NCI-H2196 treated with DMSO at 0.1 percent for 48 hours (cell line): ENCODE data around the gene NT5C1B.

Experiments
- DNase-seq: peaks from one replicate; lab custom pipeline; 2025; ENCODE audit not compliant: unreplicated experiment; lab: John Stamatoyannopoulos, UW

NT5C1B gene

DNA sequence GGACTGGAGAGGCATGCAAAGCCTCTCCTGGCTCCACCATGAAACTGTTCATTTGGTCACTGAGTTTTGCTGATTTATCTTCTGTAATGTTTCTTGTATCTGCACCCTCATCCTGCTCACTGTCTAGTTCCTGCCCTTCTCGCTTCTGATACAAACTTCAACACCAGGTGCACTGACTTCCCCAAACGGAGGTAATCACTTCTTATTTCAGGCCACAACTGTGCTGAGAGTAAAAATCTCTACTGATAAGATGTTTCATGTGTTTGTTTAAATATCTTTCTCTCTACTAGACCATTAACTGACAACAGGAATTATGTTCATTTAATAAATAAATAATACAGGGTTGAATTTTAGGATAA lies 10.9 kb upstream of the NT5C1B start:
- DNase-seq: no peak

DNA sequence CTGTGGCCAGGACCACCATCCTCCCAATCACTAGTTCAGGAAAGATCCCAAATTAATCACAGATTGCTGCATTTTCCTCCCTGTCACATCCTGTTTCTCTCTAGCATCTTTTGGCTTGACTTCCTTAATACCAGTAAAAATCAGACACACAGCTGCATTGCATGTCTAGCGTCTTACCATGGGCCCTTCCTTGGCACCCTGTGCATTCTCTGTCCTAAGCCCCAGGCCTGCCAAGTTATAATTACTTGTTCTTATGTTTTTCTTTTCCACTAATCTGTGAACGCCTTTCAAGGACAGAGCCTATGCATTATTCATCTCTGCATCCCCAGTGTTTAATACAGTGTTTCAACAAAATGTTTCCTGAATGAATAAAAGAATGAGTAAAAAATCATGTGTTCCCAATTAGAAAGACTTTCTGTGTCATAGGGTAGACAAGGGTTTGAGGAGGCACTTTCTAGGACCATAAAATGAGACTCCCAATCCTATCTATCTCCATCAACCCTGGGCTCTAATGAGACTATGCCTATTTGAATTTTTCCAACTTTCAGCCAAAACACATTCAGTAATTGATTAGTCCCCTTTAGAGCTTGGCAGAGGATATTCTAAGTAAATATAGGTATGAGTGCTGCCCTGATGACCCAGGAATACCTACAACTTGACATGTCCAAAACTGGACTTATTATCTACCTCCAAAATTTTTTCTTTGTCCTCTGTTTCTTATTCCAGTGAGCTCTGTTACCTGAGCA lies 10.3 kb upstream of the NT5C1B start:
- DNase-seq: no peak

DNA sequence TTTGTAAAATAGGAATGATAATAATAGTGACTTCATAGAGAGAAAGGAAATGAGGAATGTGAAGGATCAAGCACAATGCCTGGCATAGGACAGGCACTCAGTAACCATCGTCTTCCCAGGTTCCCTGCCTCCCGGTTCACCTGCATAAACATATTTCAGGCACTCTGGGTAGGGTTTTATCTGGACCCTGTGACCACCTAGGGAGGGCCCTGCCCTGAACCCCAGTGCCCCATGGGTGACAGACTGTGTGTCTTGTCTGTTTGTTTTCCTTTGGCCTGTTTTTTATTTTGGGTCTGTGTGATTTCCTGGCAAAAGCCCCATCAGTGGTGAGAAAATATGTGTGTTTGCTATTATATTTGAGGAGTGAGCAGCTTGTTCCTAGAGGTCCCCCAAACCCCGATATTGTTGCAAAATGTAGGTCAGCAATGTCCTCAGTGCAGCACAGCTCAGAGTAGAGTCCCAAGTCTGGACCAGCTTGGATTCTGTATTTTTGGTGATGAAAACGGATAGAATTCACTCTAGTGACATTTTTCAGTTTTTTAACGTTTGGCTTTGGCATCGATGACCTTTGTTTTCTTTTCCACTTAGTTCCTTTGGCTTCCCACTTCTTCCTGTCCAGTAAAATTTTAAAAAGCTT lies 9.6 kb upstream of the NT5C1B start:
- DNase-seq: no peak

DNA sequence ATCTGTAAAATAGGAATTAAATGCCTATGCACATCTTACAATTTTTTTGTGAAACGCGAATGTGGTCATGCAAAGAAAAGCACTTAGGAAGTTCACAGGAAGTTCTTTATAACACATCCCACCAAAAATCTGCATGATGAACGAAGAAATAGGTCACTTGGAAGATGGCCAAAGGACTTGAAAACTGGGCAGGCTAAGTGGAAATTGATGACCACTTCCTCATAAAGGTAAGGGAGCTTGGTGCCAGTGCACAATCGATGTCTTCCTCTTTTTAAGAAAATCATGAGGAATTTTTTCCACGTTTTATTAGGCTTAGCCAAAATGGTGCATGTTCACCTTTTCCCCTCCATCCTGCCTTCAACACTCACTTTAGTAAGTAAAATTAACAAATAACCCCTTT lies 8.2 kb upstream of the NT5C1B start:
- no peak for DNase-seq

DNA sequence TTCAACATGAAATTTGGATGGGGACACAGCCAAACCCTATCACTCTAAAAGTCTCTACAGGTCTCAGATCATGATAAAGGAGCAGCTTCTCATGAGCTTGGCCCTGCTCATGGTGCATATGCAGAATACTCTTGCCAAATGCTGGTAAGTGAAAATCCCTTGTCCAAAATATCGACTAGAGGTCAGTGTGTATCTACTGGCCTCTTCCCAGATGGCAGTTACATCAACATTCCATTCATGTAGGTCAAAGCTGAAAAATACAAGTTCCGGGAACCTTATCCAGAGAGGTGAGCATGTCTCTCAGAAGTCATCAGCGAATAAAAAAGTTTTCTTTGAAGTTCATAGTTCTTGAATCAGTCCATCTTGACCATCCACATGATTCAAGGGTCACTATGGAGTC lies 7.6 kb upstream of the NT5C1B start:
- no peak for DNase-seq

DNA sequence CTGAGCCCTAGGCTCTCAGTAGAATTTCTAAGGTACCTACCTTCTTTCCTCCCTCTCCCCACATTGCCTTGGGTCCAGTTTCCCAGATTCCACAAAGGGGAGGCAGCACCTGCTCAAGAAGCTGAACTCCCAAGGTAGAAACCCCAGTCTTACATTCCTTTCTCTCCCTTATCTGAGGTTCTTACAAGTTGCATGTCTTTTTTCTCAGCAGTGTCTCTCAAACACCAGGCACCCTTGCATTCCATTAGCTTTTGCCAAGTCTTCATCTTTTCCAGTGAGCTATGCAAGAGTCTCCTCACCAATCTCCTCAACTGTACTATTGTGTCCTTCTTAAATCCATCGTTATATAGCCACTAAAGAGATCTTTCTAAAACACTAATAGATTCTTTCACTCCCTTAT lies 4.1 kb upstream of the NT5C1B start:
- no peak for DNase-seq

DNA sequence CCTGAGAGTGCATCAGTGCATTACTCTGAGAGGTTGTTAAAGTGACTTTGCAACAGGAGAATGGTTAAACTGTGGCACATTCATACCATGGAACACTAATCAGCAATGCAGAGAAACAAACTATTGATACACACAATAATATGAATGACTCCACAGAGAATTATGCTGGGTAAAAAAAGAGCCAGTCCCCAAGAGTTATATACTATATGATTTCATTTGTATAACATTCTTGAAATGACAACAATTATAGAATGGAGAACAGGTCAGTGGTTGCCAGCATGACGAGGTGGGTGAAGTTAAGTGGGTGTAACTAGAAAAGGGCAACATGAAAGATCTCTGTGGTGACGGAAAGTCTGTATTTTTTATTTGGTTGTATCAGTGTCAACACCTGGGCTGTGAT lies 3.0 kb upstream of the NT5C1B start:
- DNase-seq: no peak

DNA sequence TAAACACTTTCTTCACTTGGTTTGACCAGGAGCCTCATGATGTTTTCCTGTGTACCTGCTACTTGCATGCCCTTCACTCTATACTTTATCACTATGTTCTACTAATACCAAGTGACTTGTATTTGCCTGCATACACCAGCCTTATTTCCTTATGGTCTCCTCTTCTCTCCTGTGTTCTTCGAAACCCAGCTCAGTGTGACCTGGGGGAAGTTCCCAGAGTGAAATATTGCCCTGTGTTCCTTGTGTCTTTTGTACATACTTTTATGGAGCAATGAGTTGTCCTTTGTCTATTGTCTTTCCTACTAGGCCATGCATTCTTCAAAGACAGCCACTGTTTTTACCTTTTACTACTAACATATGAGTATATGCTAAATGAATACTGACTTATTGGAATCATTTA lies 567 bp downstream of the NT5C1B start:
- no peak for DNase-seq

DNA sequence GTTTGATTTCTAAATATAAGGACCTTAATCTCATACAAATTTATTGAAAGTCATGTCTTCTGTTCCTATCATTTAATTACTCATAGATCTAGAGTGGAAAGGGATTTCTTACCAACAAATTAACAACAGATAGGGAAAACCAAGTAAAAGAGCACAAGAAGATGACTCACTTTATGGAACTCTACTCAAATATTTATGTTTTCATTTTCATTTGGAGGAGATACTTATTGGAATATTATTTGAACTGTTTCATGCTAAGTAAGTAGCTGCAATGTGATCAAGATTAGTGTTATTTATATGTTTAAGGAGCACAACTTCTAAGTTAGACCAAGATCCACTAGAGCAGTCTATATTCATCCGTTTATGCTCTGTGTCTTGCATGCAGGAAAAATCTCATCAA lies 1.3 kb downstream of the NT5C1B start:
- no peak for DNase-seq

DNA sequence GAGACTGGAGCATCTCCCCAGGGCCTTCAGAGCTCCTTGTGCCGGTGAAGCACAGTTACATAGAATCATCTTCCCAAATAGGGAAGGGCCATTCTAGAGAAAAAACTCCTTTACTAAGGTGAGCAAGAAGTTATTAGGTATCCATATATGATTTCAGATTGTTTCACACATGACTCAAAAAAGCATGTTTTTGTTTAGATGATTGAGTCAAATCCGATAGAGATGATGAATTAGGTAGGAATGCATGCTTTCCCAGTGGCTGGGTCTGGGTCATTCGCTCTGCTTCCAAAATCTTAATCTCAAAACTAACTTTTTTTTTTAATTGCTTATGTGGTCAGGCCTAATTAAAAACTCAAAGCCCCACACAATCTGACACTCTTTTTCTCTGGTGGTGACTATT lies 3.8 kb downstream of the NT5C1B start:
- no peak for DNase-seq

DNA sequence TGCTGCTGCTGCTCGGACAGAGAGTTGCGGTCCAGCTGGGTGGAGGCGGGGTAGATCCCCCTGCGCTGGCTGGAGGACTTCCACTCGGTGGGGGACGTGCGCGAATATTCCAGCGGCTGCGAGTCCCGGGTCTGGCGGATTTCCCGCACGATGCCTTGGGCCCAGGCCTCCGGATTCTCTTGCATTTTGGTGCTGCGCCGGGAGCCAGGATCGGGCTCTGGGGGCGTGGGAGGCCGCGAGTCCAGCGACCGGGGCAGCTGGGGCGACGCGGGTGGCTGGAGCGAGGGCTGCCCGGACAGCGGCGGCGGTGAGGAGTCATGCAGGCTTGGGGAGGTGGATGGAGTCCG lies 4.8 kb downstream of the NT5C1B start:
- no peak for DNase-seq

DNA sequence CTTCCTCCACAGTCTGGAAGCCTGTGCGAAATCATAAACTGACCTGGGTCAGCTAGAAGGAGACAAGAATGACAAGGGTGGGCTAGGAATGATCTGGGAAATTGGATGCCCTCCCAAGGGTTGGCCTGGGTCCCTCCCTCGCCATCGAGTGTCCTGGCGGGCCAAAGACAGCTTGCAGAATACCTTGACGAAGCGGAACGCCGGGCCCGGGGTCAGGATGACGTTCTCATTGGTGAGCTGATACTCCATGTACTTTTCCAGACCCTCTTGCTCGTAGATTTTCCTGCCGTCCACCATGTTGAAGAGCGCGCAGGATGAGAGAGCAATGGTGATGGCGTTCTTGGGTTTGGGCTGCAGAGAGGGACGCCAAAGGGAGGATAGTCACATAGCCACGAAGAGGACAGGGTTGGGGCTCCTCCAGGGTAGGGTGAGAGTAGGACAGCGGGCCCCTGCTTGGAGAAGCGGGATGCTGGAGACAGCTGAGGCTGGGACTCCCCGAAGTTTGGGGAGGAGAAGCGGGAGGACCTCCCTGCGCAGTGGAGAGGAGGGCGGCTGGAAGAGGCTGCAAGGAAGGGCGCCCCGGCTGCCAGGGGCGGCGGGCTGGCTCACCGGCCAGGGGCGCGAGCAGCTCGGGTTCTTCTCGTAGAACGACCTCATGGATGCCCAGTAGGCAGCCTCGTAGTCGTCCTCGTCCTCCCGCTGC lies 5.3 kb downstream of the NT5C1B start:
- no peak for DNase-seq

DNA sequence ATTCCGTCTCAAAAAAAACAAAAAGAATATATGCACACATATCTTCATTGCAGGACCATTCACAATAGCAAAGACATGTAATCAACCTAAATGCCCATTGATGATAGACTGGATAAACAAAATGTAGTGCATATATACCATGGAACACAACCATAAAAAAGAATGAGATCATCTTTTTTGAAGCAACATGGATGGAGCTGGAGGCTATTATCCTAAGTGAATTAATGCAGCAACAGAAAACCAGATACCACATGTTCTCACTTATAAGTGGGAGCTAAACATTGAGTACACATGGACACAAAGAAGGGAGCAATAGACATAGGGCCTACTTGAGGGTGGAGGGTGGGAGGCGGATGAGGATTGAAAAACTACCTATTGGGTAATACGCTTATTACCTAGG lies 8.8 kb downstream of the NT5C1B start:
- DNase-seq: no peak

DNA sequence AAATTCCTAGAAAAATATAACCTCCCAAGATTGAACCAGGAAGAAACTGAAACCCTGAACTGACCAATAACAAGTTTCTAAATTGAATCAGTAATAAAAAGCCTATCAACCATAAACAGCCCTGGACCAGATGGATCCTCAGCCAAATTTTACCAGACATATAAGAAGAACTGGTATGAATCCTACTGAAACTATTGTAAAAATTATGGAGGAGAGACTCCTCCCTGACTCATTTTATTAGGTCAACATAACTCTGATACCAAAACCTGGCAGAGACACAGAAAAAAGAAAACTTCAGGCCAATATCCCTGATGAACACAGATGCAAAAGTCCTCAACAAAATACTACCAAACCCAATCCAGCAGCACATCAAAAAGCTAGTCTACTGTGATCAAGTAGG lies 11.3 kb downstream of the NT5C1B start:
- no peak for DNase-seq

DNA sequence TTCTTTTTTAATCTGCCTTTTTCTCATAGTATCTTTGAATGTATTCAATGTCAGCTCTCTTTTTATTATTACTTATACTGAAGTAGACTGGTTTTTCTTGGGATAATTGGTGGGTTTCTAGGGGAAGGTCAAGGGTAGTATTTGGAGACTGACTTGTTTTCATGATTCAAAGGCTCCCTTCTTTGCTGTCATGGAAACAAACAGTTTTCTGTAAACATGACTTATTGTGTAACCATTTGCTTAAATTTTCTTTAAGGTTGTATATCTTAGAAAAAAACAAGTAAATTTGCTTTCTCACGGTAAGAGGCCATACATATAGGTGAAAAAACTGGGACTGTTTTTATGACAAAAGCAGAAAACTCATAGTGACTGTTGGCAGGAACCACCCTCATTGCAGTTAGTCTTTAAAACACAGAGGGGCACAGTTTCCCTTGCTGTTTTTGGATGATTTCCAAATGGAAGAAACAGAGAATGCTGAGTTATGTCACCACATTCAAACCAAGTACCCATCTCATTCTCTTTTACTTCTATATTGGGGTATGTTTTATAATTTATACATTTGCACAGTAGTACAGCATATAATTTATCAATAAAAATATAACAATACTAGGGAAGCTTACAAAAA lies 23.1 kb downstream of the NT5C1B start:
- no peak for DNase-seq

DNA sequence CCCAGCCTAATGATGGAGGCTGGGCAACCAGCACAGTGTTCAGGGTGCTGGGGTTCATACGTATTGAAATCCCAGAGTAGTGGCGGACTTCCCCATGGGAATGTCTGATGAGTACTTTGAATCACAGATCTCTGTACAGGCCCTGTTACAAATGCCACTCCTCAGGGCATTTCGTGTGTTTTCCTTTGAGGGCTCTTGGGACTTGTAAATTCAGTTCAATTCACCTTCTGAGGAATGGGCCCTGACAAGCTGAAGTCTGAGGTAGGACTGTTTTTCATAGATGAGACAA lies 28.6 kb downstream of the NT5C1B start:
- DNase-seq: no peak

DNA sequence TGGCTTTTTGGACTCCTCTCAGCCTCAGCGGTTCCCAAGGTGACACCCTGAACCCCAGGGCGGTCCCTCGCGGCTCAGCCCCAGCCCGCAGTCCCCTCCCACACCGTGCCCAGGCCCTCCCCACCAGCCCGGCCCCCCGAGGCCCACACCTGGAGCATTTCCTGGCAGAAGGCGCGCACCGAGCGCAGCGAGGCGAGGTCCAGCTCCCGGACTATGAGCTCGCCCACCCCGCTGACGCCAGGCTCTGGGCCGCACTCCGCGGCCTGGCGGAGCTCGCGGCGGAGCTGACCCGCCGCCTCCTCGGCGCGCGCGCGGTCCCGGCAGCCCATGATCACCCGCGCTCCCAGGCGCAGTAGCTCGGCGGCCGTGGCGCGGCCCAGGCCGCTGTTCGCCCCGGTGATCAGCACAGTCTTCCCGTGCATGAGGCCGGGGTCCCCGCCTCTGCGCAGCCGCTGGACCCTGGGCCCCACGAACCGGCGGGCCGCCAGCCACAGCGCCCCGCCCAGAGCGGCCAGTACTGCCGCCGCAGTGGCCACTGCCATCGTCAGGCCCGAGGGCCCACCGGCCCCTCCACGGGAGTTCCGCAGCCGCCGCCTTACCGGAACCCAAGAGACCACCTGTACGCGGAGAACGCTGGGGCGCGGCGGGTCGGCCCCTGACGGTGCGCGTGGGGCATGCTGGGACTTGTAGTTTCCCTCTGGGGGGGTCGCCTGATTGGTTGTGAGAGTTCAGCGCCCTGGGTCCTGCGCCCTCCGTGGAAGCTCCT lies 29.2 kb downstream of the NT5C1B start, which contains the start of gene RDH14:
Gene RDH14 (minus strand): TSS at position 623 of the 766 bp plus-strand sequence. CDS start 81 bp downstream, at position 542.
- peak; percentile 82 for DNase-seq

DNA sequence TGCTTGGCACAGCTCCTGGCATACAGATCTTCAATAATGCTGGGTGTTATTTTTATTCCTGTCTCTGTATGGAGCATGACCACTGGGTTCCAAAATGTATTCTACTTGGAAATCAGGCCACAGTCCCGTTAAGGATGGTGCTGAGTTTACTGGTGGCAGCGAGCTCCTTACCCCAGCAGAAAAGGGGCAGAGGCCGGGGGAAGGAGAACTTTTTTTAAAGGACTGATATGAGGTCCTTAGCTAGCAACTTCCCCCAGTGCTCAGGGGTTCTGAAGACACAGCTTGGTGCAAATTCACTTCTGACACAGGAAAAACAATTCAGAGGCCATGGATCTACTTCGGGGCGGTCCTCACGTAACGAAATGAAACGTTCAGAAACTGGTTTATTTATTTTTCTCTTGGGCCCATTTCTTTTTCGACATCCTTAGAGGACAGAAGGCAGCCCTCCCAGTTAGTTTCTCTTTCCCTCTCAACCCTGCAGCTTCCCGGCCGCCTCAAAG lies 29.8 kb downstream of the NT5C1B start:
- no peak for DNase-seq

DNA sequence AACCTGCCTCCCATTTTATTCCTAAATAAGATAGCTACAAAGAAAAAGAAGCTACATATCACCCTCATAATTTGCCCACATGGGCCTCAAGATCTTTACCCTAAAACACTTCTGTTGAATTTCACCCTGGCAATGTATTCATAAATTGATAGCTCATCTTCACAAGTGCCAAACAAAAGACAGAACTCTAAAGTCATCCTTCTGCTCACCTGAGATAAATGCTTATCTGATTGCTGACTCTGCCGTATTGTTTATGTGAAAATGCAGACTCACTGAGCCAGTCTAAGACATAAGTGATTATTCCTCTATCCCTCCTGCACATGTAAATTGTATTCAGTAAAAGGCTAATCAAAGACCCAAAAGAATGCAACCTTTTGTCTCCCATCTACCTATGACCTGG lies 30.9 kb downstream of the NT5C1B start:
- no peak for DNase-seq

DNA sequence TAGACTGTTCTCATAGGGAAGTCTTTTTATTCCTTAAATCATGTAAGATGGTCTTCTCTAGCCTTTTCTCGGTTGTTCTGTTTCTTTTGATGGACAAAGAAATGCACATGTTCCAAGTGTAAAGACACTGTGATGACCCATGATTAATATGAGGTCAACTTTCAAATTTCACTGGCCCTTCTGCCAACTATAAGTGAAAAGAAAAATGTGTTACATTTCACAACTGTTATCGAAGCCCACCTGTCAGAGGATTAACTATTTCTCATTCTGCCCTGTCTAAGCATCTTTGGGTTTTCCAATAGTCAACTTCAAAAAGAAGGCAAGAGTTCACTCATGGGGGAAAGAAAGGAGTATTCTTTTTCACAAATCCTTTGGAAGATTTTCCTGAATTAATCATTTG lies 32.2 kb downstream of the NT5C1B start:
- DNase-seq: no peak

DNA sequence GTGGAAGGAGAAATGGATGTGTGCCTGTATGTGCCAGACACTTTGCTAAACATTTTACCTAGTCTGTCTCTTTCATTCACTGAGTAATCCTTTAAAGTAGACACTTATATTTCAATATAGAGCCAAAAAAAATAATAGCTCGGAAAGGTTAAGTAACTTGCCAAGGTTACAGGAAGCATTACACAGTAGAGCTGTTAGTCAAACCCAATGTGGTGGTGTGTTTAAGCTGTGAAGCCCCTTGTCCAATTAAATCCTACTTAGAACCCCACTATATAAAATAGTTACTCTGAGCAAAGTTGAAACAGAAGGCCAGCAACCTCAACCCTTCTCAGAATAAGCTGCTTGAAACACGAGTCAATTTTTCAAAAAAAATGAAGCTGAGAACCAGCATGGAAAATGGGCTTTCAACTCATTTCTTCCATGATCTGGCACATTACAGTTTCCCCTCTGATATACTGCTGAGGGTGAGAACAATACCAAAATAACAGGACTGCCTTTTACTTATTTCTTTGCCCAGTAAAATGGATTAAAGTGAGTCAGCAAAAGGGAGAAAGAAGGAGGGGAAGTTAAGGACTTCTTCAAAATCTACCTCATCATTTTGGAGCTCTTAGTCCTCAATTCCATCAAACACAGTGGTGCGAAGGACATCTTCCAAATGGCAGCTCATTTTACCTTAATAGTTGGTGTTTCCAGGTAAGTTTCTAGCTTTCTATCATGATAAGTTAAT lies 36.9 kb downstream of the NT5C1B start:
- DNase-seq: no peak
